LNCAP (cell line): ENCODE results near the gene RNF187.

ENCODE experiments used
- CTCF ChIP-seq: fragments of 450-650 bp; IDR thresholded peaks from 2 replicates; pipeline ENCODE4 v1.5.1; 2017; ENCODE audit warnings: mild to moderate bottlenecking

RNF187 gene

GRCh38 chr1:228463009-228463558 is 24.1 kb upstream of the RNF187 start:
- no peak for TF ChIP-seq CTCF

GRCh38 chr1:228463559-228464455 is 23.4 kb upstream of the RNF187 start:
- no peak for TF ChIP-seq CTCF

GRCh38 chr1:228464487-228464983 is 22.6 kb upstream of the RNF187 start:
- TF ChIP-seq CTCF, result no peak

- TF ChIP-seq CTCF, result no peak
Observed at GRCh38 chr1:228465141-228465540, 22.0 kb upstream of the RNF187 start.

- TF ChIP-seq CTCF, result no peak
Observed at GRCh38 chr1:228465571-228466146, 21.5 kb upstream of the RNF187 start.

- TF ChIP-seq CTCF, result no peak
Observed at GRCh38 chr1:228469413-228470162, 17.6 kb upstream of the RNF187 start.

- no peak for TF ChIP-seq CTCF
Observed at GRCh38 chr1:228471154-228471761, 15.9 kb upstream of the RNF187 start.
